Fibroblast of lung (primary cell): Measurements from ENCODE around the gene ASIC4. TPM values are rescaled to one million over a fixed set of nuclear protein-coding genes. Genes with fewer than 3 reads are reported as not detected.

ENCODE experiments used
- DNase-seq, 2 donors: peaks; one replicate each; pipeline versions ENCODE4 v3.0.0 to v3.0.0-alpha.2; 2010; ENCODE audit warnings: low read depth in 2 of 2
- H2AFZ ChIP-seq: 2 replicates; pipeline ENCODE4 v1.5.1; 2012; ENCODE audit warnings: low read length, control low read depth, inconsistent platforms
- H3K27ac ChIP-seq: 2 replicates; pipeline ENCODE4 v1.5.1; 2011; ENCODE audit warnings: low read length, control low read depth; ENCODE audit not compliant: insufficient read depth
- H3K27me3 ChIP-seq: 2 replicates; pipeline ENCODE4 v1.5.1; 2011; ENCODE audit warnings: mild to moderate bottlenecking, low read length; ENCODE audit not compliant: control insufficient read depth, insufficient read depth
- H3K36me3 ChIP-seq: 2 replicates; pipeline ENCODE4 v1.5.1; 2011; ENCODE audit warnings: low read length; ENCODE audit not compliant: control insufficient read depth, insufficient read depth
- H3K4me1 ChIP-seq: 2 replicates; pipeline ENCODE4 v1.5.1; 2011; ENCODE audit warnings: low read length; ENCODE audit not compliant: control insufficient read depth, insufficient read depth; ENCODE audit errors: extremely low read depth
- H3K4me2 ChIP-seq: 2 replicates; pipeline ENCODE4 v1.5.1; 2011; ENCODE audit warnings: low read length, control low read depth; ENCODE audit not compliant: insufficient read depth; ENCODE audit errors: extremely low read depth
- H3K4me3 ChIP-seq, 4 experiments: fragments of 200-600 bp in 1 of 4; sonication (generic) in 1 of 4; replicated peaks in 1 of 4; 2 replicates each; pipeline ENCODE4 v1.5.1; 2011 to 2016; ENCODE audit warnings: low read length in 4 of 4, low read depth in 3 of 4, mild to moderate bottlenecking in 3 of 4, control low read depth in 2 of 4, inconsistent platforms in 1 of 4, mixed read lengths in 1 of 4; ENCODE audit not compliant: insufficient read depth in 1 of 4; ENCODE audit errors: control extremely low read depth in 1 of 4
- H3K79me2 ChIP-seq: 2 replicates; pipeline ENCODE4 v1.5.1; 2012; ENCODE audit warnings: mild to moderate bottlenecking, low read length, inconsistent platforms; ENCODE audit not compliant: control insufficient read depth, insufficient read depth
- H3K9ac ChIP-seq: 2 replicates; pipeline ENCODE4 v1.5.1; 2011; ENCODE audit warnings: mild to moderate bottlenecking, low read length, control low read depth; ENCODE audit not compliant: insufficient read depth
- H3K9me3 ChIP-seq: 2 replicates; pipeline ENCODE4 v1.5.1; 2012; ENCODE audit warnings: low read depth, low read length; ENCODE audit not compliant: control insufficient read depth, insufficient read depth
- H4K20me1 ChIP-seq: 2 replicates; pipeline ENCODE4 v1.5.1; 2011; ENCODE audit warnings: low read length; ENCODE audit not compliant: control insufficient read depth, insufficient read depth; ENCODE audit errors: extremely low read depth
- CTCF ChIP-seq, 2 donors: IDR thresholded peaks in 1 of 2; conservative IDR thresholded peaks in 1 of 2; 1 replicate in 1 of 2; 2 replicates in 1 of 2; pipeline ENCODE4 v1.5.1; 2011 to 2012; ENCODE audit warnings: low read length in 2 of 2, control low read depth in 1 of 2, inconsistent platforms in 1 of 2, low read depth in 1 of 2, mild to moderate bottlenecking in 1 of 2
- EZH2 ChIP-seq: IDR thresholded peaks from 2 replicates; pipeline ENCODE4 v1.5.1; 2012; ENCODE audit warnings: low read length, control low read depth, mild to moderate bottlenecking; ENCODE audit errors: missing control alignments
- polyA plus RNA-seq, 2 donors: library from polyadenylated mRNA; depleted of rRNA in 1 of 2; stranded (reverse) in 1 of 2; unstranded in 1 of 2; fragments of >200 nt; gene quantifications; 2 replicates each; pipeline ENCODE4 v1.2.1, GENCODE V29; 2011 to 2012; ENCODE audit warnings: missing spikeins in 1 of 2
- total RNA-seq: library from RNA; depleted of rRNA; stranded (reverse); fragments of >200 nt; gene quantifications from 2 replicates; pipeline ENCODE4 v1.2.1, GENCODE V29; 2014

ASIC4 gene
- total and polyA plus RNA-seq, 2 donors (not counting 1 experiment from before 2014, with no cell fraction given) = 0.33 TPM; not detected in 1

DNA sequence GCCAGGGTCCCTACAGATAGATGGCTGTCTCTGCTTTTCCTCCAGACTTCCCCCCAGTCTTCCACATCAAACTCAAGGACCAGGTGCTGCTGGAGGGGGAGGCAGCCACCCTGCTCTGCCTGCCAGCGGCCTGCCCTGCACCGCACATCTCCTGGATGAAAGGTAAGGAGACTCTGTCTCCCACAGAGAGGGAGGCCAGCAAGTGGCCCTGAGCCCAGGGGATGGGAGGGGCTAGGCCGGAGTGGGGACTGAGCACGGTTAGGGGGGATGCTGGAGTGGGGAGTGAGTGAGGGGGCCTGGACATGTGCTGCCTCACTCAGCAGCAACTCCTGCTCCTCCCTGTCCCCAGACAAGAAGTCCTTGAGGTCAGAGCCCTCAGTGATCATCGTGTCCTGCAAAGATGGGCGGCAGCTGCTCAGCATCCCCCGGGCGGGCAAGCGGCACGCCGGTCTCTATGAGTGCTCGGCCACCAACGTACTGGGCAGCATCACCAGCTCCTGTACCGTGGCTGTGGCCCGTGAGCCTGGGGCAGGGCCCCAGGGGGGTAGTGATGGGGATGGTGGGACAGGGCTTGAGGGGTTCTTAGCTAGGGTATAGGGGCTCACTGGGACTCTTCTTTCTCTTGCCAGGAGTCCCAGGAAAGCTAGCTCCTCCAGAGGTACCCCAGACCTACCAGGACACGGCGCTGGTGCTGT, 26.0 kb upstream of the ASIC4 start:
- H3K9me3 ChIP-seq = no peaks in the 10 kb centered on the region
- H3K4me3 ChIP-seq = no peak overlapping the region
- no peak overlapping the region for H2AFZ ChIP-seq
- H3K27ac ChIP-seq = no peak overlapping the region
- TF ChIP-seq EZH2 (no peak), CTCF (conservative IDR thresholded peaks at IDR 0.05 in 1 of 2, IDR thresholded peaks at IDR 0.05 in 1 of 2; ENCODE audit: low read depth in 1 of 2, low read length in 2 of 2) (no peak)
- no peak for DNase-seq
- no peak overlapping the region for H3K9ac ChIP-seq
- no peaks in the 10 kb centered on the region for H3K79me2 ChIP-seq
- no peaks in the 10 kb centered on the region for H3K36me3 ChIP-seq
- H4K20me1 ChIP-seq = no peaks in the 10 kb centered on the region
- H3K27me3 ChIP-seq = peaks cover 29% of the 10 kb centered on the region
- H3K4me2 ChIP-seq = no peak overlapping the region
- no peaks in the 10 kb centered on the region for H3K4me1 ChIP-seq

GRCh38 chr2:219488844-219489194, 25.5 kb upstream of the ASIC4 start:
- Histone ChIP-seq H3K4me3 (no peak overlapping the region), H3K9me3 (no peaks in the 10 kb centered on the region), H3K4me2 (no peak overlapping the region), H3K27ac (no peak overlapping the region), H2AFZ (no peak overlapping the region), H3K79me2 (no peaks in the 10 kb centered on the region), H3K27me3 (peaks cover 27% of the 10 kb centered on the region), H4K20me1 (no peaks in the 10 kb centered on the region), H3K4me1 (no peaks in the 10 kb centered on the region), H3K36me3 (no peaks in the 10 kb centered on the region), H3K9ac (no peak overlapping the region)
- DNase-seq = no peak
- TF ChIP-seq EZH2 = no peak
- TF ChIP-seq CTCF (conservative IDR thresholded peaks at IDR 0.05 in 1 of 2, IDR thresholded peaks at IDR 0.05 in 1 of 2; ENCODE audit: low read depth in 1 of 2, low read length in 2 of 2) = no peak

DNA sequence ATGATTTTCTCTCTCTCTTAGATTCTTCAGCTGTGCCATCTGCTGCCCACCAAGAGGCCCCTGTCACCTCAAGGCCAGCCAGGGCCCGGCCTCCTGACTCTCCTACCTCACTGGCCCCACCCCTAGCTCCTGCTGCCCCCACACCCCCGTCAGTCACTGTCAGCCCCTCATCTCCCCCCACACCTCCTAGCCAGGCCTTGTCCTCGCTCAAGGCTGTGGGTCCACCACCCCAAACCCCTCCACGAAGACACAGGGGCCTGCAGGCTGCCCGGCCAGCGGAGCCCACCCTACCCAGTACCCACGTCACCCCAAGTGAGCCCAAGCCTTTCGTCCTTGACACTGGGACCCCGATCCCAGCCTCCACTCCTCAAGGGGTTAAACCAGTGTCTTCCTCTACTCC, 25.0 kb upstream of the ASIC4 start:
- no peak for DNase-seq
- Histone ChIP-seq H3K27ac (no peak overlapping the region), H2AFZ (no peak overlapping the region), H3K4me2 (no peak overlapping the region), H3K4me3 (no peak overlapping the region), H3K36me3 (no peaks in the 10 kb centered on the region), H3K4me1 (no peaks in the 10 kb centered on the region), H3K9ac (no peak overlapping the region), H4K20me1 (no peaks in the 10 kb centered on the region), H3K79me2 (no peaks in the 10 kb centered on the region), H3K27me3 (peaks cover 24% of the 10 kb centered on the region), H3K9me3 (no peaks in the 10 kb centered on the region)
- TF ChIP-seq EZH2 = no peak
- no peak for TF ChIP-seq CTCF (conservative IDR thresholded peaks at IDR 0.05 in 1 of 2, IDR thresholded peaks at IDR 0.05 in 1 of 2; ENCODE audit: low read depth in 1 of 2, low read length in 2 of 2)
